Vagina (tissue), 2 donors: ENCODE measurements around the gene SRRM1.

Experiments
- POLR2A ChIP-seq, 2 donors: fragments of 450-650 bp; IDR thresholded peaks; one replicate each; pipeline ENCODE4 v1.6.1; 2017; ENCODE audit warnings: antibody characterized with exemption in 2 of 2, mild to moderate bottlenecking in 2 of 2, moderate library complexity in 2 of 2
- POLR2AphosphoS5 ChIP-seq, 2 donors: sonication (generic); formaldehyde crosslinking; IDR thresholded peaks; one replicate each; pipeline ENCODE4 v1.9.0; 2017; ENCODE audit warnings: antibody characterized with exemption in 2 of 2, mild to moderate bottlenecking in 2 of 2, low read depth in 1 of 2; ENCODE audit not compliant: insufficient read depth in 1 of 2

GRCh38 chr1:24622218-24622617 is 20.9 kb upstream of the SRRM1 start:
- TF ChIP-seq POLR2A (IDR thresholded peaks at IDR 0.05) (no peak), POLR2AphosphoS5 (IDR thresholded peaks at IDR 0.05; ENCODE audit: insufficient read depth in 1 of 2, low read depth in 1 of 2) (no peak)
